Activated CD4-positive, alpha-beta T cell treated with anti-CD3 and anti-CD28 coated beads for 48 hours (primary cell): ENCODE data around the gene FBXL4.

Source experiments
- DNase-seq: peaks from one replicate; pipeline ENCODE4 v3.0.0-alpha.2; 2020

FBXL4 gene

DNA sequence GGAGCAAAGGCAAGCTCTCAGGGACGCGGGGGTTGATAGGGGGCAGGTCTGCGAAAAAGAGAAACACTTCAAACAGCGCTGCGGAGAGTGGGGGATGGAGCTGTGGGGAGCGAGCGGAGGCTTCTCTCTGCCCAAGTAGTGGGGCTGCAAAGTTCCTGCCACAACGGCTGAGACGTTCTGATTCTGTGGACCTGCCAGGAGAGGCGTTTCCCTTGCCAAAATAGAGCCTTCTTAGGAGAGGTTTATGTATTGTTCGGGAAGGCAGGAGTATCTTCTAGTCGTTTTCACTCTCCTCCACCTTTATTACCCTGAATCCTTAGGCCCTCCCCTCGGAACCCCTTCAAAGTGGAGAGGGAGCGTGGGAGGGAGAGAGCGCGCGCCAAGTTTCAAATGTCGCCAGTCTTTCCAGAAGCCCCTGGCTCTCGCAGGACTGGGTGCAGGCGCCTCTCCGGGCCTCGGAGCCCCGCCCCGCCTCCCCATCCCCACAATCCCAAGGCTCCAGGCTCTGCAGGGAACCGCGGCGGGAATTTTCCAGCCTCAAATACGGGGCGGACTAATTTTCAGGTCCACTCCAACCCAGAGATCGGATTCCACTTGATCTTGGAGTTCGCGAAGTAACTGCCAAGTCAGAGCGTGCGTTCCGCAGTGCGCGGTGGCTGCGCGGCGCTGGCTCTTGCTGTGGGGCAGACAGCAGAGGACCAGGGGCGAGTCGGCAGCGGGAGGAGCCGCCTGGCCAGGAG lies 123.4 kb downstream of the FBXL4 start:
- DNase-seq = no peak

DNA sequence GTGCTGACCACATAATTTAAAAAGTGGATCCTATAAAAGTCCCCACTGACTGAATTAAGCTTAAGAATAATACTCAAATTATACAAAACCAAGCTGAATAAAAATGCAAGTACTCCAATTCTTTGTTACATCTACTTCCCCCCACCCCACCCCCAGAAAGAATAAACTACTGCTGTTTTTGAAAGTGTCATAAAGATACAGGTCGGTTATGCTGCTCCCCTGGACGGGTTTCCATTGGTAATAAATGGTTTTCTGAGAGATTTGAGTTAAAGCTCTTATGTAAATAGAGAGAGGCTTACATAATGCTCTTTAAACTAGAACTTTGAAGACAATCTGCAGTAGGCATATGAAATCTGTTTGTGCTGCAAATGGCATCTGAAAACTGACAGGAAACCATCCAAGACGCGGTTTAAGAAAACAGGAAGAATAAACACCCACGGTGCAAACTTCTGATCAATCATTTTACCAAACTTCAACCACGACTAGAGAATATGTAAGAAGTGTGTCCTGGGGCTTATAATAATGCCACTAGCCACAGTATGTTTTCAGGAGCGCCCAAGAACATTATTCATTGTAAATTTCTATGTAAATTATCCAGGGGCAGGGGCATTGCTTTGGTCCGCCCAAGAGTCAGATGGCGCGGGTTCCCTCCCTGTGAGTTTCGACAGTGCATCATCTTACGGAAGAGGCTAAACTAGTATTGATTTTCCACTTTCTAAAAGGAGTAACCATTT lies 124.2 kb downstream of the FBXL4 start:
- DNase-seq = no peak

DNA sequence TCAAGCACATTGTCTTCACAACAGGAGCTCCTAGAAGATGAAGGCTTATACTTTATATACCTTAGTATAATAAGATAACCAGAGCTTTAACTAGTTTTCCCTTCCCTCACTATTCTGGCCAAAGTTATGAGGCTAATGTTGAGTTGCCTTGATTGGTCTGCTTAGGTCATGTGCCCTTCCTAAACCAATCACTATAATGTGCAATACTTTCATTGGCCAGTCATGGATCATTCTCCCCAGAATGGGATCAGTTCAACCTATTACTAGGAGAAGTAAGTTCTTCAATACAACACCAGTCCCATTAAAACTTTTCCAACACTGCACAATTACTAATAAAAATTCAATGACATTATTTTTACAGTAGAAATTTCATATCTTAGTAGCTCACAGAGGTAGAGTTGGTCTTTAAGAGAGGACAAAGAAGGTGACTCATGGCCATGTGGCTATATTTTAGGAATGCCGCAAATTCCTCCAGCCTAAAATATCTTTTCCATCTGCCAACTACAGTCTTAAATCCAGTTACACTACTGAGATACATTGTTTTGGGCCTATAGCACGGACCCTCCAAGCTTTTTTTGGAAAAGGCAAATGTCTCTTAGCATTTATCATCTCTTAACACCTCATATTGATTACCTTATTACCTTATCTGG lies 125.9 kb downstream of the FBXL4 start:
- no peak for DNase-seq
